LNCaP clone FGC (cell line): ENCODE measurements around the gene IGF2.

Source experiments
- DNase-seq: peaks from one replicate; pipeline ENCODE4 v3.0.0-alpha.2; 2011; ENCODE audit warnings: low read depth
- H3K4me3 ChIP-seq: 2 replicates; pipeline ENCODE4 v1.5.1; 2011; ENCODE audit warnings: mild to moderate bottlenecking, low read depth, low read length, control low read depth
- TF ChIP-seq, protein P1 (sequence below): IDR thresholded peaks from 2 replicates; pipeline ENCODE4 v1.5.1; 2012; ENCODE audit warnings: mild to moderate bottlenecking; ENCODE audit not compliant: control insufficient read depth, insufficient read depth; ENCODE audit errors: extremely low read depth

The IGF2 gene

DNA sequence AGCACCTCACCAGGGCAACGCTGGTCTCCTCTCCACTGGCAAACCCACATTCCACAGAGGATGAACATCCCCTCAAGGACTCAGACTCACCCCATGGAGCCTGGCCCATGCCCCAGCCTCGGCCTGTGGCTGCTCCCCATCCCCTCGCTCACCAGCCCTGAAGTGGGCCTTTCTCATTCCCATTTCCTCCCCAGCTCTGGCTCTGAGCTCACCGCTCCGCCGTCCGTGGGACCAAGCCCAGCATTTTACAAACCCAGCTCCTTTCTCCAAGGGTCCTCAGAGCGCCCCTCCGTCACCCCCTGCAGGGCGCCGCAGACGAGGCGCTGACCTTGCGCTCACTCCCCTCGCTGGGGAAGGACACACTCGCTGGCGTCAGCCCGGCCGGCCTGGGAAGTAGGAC lies 6.9 kb upstream of the IGF2 start:
- no peak for DNase-seq
- TF ChIP-seq, protein P1, sequence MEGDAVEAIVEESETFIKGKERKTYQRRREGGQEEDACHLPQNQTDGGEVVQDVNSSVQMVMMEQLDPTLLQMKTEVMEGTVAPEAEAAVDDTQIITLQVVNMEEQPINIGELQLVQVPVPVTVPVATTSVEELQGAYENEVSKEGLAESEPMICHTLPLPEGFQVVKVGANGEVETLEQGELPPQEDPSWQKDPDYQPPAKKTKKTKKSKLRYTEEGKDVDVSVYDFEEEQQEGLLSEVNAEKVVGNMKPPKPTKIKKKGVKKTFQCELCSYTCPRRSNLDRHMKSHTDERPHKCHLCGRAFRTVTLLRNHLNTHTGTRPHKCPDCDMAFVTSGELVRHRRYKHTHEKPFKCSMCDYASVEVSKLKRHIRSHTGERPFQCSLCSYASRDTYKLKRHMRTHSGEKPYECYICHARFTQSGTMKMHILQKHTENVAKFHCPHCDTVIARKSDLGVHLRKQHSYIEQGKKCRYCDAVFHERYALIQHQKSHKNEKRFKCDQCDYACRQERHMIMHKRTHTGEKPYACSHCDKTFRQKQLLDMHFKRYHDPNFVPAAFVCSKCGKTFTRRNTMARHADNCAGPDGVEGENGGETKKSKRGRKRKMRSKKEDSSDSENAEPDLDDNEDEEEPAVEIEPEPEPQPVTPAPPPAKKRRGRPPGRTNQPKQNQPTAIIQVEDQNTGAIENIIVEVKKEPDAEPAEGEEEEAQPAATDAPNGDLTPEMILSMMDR = no peak
- no peak overlapping the region for H3K4me3 ChIP-seq

DNA sequence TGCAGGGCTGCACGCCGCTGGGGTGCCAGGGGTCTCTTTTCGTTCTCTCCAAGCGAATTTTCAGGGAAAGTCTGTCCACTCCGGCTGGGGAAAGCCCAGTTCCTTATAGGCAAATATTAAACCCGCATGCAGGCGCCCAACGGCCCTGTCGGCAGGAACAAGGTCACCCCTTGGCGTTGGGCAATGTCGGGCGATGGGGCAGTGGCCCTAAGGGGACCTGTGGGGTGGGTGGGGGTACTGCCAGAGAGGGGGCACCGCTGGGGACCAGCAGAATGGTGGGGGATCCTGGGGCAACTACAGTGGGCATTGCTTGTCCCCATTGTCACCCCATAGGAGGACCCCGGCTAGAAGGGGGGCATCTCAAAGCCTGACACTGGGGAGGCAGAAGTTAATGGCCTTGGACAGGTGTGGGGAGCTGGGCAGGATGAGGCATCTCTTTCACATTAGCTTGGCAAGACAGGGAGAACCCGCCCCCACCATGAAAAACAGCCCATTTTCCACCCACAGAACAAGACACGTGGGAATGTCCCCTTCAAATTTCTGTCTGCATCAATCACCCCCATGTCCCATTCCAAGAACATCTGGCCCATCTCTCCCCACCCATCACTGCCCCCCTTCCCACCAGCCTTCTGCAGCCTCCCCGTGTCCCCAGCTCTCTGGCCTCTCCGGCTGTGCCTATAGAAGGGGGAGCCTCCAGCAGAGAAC lies 5.5 kb upstream of the IGF2 start:
- DNase-seq = no peak
- H3K4me3 ChIP-seq = no peak overlapping the region
- TF ChIP-seq, protein P1 = no peak

DNA sequence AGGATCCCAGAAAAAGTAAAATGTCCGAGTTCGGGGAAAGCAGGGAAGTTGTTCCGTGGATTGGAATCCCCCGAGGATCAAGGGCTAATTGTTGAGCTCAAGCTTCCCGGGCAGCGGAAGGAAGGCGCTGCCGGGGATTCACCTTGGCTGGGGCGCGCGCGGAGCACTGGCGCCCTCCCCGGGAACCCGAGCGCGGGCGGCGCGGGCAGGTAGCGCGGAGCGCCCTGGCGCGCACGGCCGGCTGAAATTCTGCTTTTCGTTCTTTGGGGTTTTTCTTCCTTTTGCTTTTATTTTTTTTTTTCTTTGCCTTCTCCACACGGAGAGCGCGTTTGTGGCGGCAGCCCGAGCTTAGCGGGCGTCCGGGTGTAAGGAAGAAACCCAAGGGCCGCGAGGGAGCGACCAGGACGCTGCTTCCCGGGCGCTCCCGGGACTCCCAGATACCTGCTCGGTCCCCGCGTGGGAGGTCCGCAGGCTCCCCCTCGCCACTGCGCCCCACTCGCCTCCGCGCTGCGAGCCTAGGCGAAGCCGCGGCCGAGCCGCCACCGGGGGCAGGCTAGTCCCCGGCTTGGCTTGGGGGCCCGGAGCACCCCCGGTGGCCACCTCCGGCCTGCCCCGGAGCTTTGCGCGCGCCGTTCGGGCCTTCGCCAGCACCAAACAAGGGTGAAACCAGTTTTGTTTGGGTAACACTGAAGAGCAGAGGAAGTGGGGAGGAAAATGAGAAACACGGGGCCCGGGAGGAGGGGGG lies 4.8 kb upstream of the IGF2 start:
- TF ChIP-seq, protein P1 = no peak
- no peak for DNase-seq
- no peak overlapping the region for H3K4me3 ChIP-seq

DNA sequence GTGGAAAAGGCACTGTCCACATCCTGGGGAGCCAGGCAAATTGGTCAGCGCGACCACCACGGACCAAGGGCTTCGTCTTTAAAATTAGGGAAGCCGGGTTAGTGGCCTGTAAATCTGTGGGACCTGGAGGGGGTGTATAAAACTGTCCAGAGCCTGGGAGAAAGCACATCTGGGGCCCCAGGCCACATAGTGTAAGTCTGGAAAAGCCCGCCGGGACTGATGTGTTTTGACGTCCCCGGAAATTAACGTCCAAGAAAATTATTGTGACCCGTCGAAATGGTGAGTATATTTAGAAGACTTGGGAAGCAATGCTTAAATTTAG lies 4.2 kb upstream of the IGF2 start:
- no peak for DNase-seq
- TF ChIP-seq, protein P1 = no peak
- no peak overlapping the region for H3K4me3 ChIP-seq

DNA sequence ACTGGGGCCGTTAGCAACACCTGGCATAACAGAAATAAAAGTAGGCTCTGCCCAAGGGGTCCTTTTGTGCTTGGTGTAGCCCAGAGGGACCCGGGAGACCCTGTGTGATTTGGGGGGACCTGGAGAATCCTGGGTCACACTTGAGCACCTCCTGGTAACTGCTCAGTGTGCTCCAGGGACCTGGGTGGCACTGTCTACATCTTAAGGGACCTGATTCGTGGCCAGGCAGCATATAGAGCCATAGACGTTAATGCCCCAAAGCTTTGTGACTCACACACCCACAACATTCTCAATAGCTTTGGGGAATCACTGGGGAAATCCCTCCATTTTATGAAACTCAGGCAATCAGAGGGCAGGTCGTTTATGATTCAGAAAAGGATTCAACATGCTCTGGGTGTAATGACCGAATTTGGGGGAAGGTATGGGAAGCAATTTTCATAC lies 3.6 kb upstream of the IGF2 start:
- no peak for DNase-seq
- H3K4me3 ChIP-seq = no peak overlapping the region
- TF ChIP-seq, protein P1 = no peak

DNA sequence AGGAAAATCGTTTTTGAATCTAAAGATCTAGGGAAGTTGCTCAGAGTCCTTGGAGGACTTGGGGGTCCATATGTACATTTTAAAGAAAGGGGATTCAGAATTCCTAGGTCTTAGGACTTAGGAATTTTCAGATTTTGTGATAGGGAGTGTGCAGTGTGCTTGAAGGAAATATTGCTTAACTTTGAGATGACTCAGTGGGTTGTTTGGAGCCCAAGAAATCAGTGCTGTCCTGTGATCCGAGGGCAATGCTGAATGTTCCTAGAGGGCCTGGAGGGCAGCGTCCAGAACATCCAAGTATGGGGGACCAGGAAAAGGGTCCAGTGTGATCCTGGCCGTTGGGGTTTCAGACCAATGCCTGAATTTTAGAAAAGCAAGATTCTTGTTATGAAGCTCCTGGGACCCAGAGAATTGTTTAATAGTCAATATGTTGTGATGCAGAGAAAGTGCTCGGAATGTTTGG lies 3.1 kb upstream of the IGF2 start:
- TF ChIP-seq, protein P1 = no peak
- H3K4me3 ChIP-seq = no peak overlapping the region
- no peak for DNase-seq
